ENCODE data around the gene CTU1. TPM values are rescaled to one million over a fixed set of nuclear protein-coding genes. Genes with fewer than 3 reads are reported as not detected.
A peak's percentile ranks its signal among the peaks of the same experiment; 100 is the strongest.

Gene CTU1
- total RNA-seq, 2 experiments from 2014 or later = 1.4 to 1.6 TPM

DNA sequence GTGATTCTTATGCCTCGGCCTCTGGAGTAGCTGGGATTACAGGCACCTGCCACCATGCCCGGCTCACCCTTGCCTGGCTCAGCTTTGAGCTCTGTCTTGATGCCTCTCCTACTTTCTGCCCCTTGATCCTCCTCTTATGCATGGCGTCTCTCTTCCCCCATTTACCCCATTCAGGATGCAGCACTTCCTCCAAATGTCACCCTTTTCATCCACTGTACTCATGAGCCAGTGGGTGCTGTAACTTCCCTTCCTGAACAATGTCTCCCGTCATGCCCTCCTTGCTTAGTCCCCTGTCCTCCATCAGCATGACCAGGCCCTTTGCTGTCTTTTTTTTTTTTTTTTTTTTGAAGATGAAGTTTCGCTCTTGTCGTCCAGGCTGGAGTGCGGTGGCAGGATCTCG, 13.0 kb upstream of the CTU1 start:
- POLR2A ChIA-PET = no interaction called here
- Histone ChIP-seq H3K36me3 (ENCODE audit: insufficient read depth, low read length) (no peaks in the 10 kb centered on the region), H3K9me3 (ENCODE audit: control insufficient read depth in 1 of 2, insufficient read depth in 1 of 2, low read length in 2 of 2) (peaks cover 0 to 8% of the 10 kb centered on the region in 2 experiments), H3K4me1 (ENCODE audit: insufficient read depth, low read length) (peaks cover 70% of the 10 kb centered on the region), H3K27me3 (ENCODE audit: control insufficient read depth in 1 of 2, insufficient read depth in 2 of 2, low read length in 2 of 2) (no peaks in the 10 kb centered on the region), H3K27ac (ENCODE audit: low read depth in 1 of 2, low read length in 2 of 2) (no peak overlapping the region), H3K4me3 (ENCODE audit: low read length) (no peak overlapping the region)
- intact Hi-C loops (cut with DNase I, micrococcal nuclease) = loop anchor here in 1 of 2 experiments (5.0 kb wide), 1 partner anchor 36 kb away; no protein-coding TSS in a partner anchor
- Mint-ChIP-seq H3K27me3 (no peaks in the 10 kb centered on the region), H3K4me1 (ENCODE audit: low read depth) (peaks cover 76% of the 10 kb centered on the region), H3K9me3 (peaks cover 2% of the 10 kb centered on the region), H3K27ac (peak overlapping the region; percentile 71), H3K36me3 (ENCODE audit: low read depth) (peaks cover 4% of the 10 kb centered on the region), H3K4me3 (peak overlapping the region; percentile 15)
- peak in 2 of 14 experiments; percentile 51 to 58 for DNase-seq
- no peak for ATAC-seq (ENCODE audit: poor library complexity)
- TF ChIP-seq, protein P1, sequence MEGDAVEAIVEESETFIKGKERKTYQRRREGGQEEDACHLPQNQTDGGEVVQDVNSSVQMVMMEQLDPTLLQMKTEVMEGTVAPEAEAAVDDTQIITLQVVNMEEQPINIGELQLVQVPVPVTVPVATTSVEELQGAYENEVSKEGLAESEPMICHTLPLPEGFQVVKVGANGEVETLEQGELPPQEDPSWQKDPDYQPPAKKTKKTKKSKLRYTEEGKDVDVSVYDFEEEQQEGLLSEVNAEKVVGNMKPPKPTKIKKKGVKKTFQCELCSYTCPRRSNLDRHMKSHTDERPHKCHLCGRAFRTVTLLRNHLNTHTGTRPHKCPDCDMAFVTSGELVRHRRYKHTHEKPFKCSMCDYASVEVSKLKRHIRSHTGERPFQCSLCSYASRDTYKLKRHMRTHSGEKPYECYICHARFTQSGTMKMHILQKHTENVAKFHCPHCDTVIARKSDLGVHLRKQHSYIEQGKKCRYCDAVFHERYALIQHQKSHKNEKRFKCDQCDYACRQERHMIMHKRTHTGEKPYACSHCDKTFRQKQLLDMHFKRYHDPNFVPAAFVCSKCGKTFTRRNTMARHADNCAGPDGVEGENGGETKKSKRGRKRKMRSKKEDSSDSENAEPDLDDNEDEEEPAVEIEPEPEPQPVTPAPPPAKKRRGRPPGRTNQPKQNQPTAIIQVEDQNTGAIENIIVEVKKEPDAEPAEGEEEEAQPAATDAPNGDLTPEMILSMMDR (IDR thresholded peaks at IDR 0.05) = no peak
- CTCF ChIA-PET = no interaction called here

GRCh38 chr19:51120160-51120559, 12.0 kb upstream of the CTU1 start:
- peaks cover 0 to 8% of the 10 kb centered on the region in 2 experiments for H3K9me3 ChIP-seq (ENCODE audit: control insufficient read depth in 1 of 2, insufficient read depth in 1 of 2, low read length in 2 of 2)
- peaks cover 2% of the 10 kb centered on the region for H3K9me3 Mint-ChIP-seq
- CTCF ChIA-PET = no interaction called here
- peaks cover 4% of the 10 kb centered on the region for H3K36me3 Mint-ChIP-seq (ENCODE audit: low read depth)
- H3K4me1 Mint-ChIP-seq (ENCODE audit: low read depth) = peaks cover 75% of the 10 kb centered on the region
- POLR2A ChIA-PET = interaction anchor here (1.0 kb wide), 1 partner anchor 10 kb away, joined by 3 read pairs; no protein-coding TSS in a partner anchor
- no peak for DNase-seq
- no peak overlapping the region for H3K27ac ChIP-seq (ENCODE audit: low read depth in 1 of 2, low read length in 2 of 2)
- ATAC-seq (ENCODE audit: poor library complexity) = no peak
- H3K27me3 ChIP-seq (ENCODE audit: control insufficient read depth in 1 of 2, insufficient read depth in 2 of 2, low read length in 2 of 2) = no peaks in the 10 kb centered on the region
- H3K4me3 ChIP-seq (ENCODE audit: low read length) = no peak overlapping the region
- TF ChIP-seq, protein P1 (IDR thresholded peaks at IDR 0.05) = no peak
- H3K4me1 ChIP-seq (ENCODE audit: insufficient read depth, low read length) = peaks cover 70% of the 10 kb centered on the region
- H3K4me3 Mint-ChIP-seq = no peak overlapping the region
- no peaks in the 10 kb centered on the region for H3K27me3 Mint-ChIP-seq
- intact Hi-C loops (cut with DNase I, micrococcal nuclease) = loop anchor here in 1 of 2 experiments (5.0 kb wide), 1 partner anchor 37 kb away; no protein-coding TSS in a partner anchor
- no peak overlapping the region for H3K27ac Mint-ChIP-seq
- no peaks in the 10 kb centered on the region for H3K36me3 ChIP-seq (ENCODE audit: insufficient read depth, low read length)

GRCh38 chr19:51119611-51120010, 11.4 kb upstream of the CTU1 start:
- POLR2A ChIA-PET = interaction anchor here (1.0 kb wide), 1 partner anchor 9 kb away, joined by 3 read pairs; no protein-coding TSS in a partner anchor
- peaks cover 4% of the 10 kb centered on the region for H3K36me3 Mint-ChIP-seq (ENCODE audit: low read depth)

More at GRCh38 chr19:51119611-51120010, 11.4 kb upstream of the CTU1 start:
- intact Hi-C loops (cut with DNase I, micrococcal nuclease) = loop anchor here in 1 of 2 experiments (5.0 kb wide), 1 partner anchor 38 kb away; no protein-coding TSS in a partner anchor
- no peak overlapping the region for H3K4me3 Mint-ChIP-seq
- H3K4me1 Mint-ChIP-seq (ENCODE audit: low read depth) = peaks cover 69% of the 10 kb centered on the region
- TF ChIP-seq, protein P1 (IDR thresholded peaks at IDR 0.05) = no peak
- Histone ChIP-seq H3K4me3 (ENCODE audit: low read length) (no peak overlapping the region), H3K27ac (ENCODE audit: low read depth in 1 of 2, low read length in 2 of 2) (no peak overlapping the region), H3K9me3 (ENCODE audit: control insufficient read depth in 1 of 2, insufficient read depth in 1 of 2, low read length in 2 of 2) (peaks cover 0 to 8% of the 10 kb centered on the region in 2 experiments), H3K36me3 (ENCODE audit: insufficient read depth, low read length) (no peaks in the 10 kb centered on the region), H3K27me3 (ENCODE audit: control insufficient read depth in 1 of 2, insufficient read depth in 2 of 2, low read length in 2 of 2) (no peaks in the 10 kb centered on the region), H3K4me1 (ENCODE audit: insufficient read depth, low read length) (peaks cover 70% of the 10 kb centered on the region)
- H3K27ac Mint-ChIP-seq = no peak overlapping the region
- CTCF ChIA-PET = no interaction called here
- no peak for DNase-seq
- H3K27me3 Mint-ChIP-seq = no peaks in the 10 kb centered on the region
- H3K9me3 Mint-ChIP-seq = peaks cover 2% of the 10 kb centered on the region
- ATAC-seq (ENCODE audit: poor library complexity) = no peak
